Measurements from ENCODE around the gene ZBTB3. TPM values are rescaled to one million over a fixed set of nuclear protein-coding genes. Genes with fewer than 3 reads are reported as not detected.

ZBTB3 gene
- total and polyA plus RNA-seq, 2 of the 13 experiments (the other 11 are each of a cell fraction or from before 2014, with no cell fraction given), result 3.4 to 5.2 TPM

DNA sequence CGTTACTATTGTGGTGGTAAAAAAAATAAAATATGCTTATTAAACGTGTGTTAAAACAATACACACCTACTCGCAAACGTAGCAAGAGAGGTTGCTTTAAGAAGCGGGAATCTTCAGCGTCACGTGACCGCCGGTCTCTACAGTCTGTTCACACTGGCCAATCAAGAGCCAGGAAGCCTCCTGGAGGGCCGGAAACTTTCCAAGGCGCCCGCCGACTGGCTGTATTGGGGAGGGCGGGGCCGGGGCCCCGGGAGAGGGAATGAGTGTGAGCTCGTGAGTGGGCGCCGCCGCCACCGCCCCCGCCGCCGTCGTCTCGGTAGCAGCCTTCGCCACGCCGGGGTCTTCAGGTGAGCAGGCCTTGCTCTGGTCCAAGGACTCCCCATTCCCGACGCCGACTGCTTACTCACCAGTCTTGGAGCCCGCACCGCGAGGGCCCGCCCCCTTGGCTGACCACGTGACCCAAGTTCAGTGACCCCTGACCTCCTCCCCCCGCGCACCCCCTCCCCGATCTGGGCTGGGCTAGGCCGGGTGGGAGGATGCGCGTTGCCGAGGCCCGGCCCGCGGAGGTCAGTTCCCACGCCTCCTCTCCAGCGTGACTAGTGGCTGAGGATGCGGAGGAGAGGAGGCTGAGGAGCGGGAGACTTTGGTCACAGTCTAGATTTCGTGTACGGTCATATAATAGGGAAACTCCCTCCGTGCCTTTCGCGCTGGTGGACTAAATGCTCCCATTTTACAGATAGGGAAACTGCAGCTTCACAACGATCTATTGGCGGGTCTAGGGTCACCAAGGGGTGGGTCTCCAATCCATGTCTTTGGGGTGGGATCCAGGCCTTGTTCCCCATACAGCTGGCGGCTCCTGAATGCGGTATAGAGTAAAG, 17.4 kb upstream of the ZBTB3 start, which contains the start of gene TAF6L (continued):
- TF ChIP-seq, protein P1, sequence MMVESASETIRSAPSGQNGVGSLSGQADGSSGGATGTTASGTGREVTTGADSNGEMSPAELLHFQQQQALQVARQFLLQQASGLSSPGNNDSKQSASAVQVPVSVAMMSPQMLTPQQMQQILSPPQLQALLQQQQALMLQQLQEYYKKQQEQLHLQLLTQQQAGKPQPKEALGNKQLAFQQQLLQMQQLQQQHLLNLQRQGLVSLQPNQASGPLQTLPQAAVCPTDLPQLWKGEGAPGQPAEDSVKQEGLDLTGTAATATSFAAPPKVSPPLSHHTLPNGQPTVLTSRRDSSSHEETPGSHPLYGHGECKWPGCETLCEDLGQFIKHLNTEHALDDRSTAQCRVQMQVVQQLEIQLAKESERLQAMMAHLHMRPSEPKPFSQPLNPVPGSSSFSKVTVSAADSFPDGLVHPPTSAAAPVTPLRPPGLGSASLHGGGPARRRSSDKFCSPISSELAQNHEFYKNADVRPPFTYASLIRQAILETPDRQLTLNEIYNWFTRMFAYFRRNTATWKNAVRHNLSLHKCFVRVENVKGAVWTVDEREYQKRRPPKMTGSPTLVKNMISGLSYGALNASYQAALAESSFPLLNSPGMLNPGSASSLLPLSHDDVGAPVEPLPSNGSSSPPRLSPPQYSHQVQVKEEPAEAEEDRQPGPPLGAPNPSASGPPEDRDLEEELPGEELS (CRISPR knock-in tag; IDR thresholded peaks at IDR 0.05), result 0 out of 2 replicates have a peak, but pooled peaks have one; percentile 12
- TF ChIP-seq, protein P2, sequence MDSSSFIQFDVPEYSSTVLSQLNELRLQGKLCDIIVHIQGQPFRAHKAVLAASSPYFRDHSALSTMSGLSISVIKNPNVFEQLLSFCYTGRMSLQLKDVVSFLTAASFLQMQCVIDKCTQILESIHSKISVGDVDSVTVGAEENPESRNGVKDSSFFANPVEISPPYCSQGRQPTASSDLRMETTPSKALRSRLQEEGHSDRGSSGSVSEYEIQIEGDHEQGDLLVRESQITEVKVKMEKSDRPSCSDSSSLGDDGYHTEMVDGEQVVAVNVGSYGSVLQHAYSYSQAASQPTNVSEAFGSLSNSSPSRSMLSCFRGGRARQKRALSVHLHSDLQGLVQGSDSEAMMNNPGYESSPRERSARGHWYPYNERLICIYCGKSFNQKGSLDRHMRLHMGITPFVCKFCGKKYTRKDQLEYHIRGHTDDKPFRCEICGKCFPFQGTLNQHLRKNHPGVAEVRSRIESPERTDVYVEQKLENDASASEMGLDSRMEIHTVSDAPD (CRISPR knock-in tag; IDR thresholded peaks at IDR 0.05), result peak; percentile 41; the same call in 1 of the 2 replicates
- TF ChIP-seq ZNF160 (CRISPR knock-in tag; IDR thresholded peaks at IDR 0.05) (no peak), NCOA2 (CRISPR knock-in tag; IDR thresholded peaks at IDR 0.05) (no peak), ZC3H13 (CRISPR knock-in tag; IDR thresholded peaks at IDR 0.05) (peak; percentile 76), NKX3-1 (CRISPR knock-in tag; IDR thresholded peaks at IDR 0.05) (0 out of 2 replicates have a peak, but pooled peaks have one; percentile 13), GABPA (IDR thresholded peaks at IDR 0.05; ENCODE audit: low read depth, low read length) (peak; percentile 32), GABPA (CRISPR knock-in tag; IDR thresholded peaks at IDR 0.05; ENCODE audit: low read depth) (peak; percentile 74), KLF15 (CRISPR knock-in tag; IDR thresholded peaks at IDR 0.05; ENCODE audit: borderline replicate concordance) (peak; percentile 38; the same call in 1 of the 2 replicates), ZNF180 (CRISPR knock-in tag; IDR thresholded peaks at IDR 0.05; ENCODE audit: borderline replicate concordance, low read depth) (no peak), RARA (CRISPR knock-in tag; IDR thresholded peaks at IDR 0.05) (peak; percentile 42; the same call in 1 of the 2 replicates), ZNF761 (CRISPR knock-in tag; conservative IDR thresholded peaks at IDR 0.05) (peak; percentile 70; the same call in 1 of the 2 replicates), IRX3 (CRISPR knock-in tag; IDR thresholded peaks at IDR 0.05; ENCODE audit: borderline replicate concordance, low read depth) (no peak), MXI1 (IDR thresholded peaks at IDR 0.05; ENCODE audit: borderline replicate concordance, low read depth, low read length) (peak; percentile 73; the same call in 1 of the 3 replicates), ISL2 (CRISPR knock-in tag; IDR thresholded peaks at IDR 0.05) (0 out of 2 replicates have a peak, but pooled peaks have one; percentile 26)
- TF ChIP-seq, protein P3, sequence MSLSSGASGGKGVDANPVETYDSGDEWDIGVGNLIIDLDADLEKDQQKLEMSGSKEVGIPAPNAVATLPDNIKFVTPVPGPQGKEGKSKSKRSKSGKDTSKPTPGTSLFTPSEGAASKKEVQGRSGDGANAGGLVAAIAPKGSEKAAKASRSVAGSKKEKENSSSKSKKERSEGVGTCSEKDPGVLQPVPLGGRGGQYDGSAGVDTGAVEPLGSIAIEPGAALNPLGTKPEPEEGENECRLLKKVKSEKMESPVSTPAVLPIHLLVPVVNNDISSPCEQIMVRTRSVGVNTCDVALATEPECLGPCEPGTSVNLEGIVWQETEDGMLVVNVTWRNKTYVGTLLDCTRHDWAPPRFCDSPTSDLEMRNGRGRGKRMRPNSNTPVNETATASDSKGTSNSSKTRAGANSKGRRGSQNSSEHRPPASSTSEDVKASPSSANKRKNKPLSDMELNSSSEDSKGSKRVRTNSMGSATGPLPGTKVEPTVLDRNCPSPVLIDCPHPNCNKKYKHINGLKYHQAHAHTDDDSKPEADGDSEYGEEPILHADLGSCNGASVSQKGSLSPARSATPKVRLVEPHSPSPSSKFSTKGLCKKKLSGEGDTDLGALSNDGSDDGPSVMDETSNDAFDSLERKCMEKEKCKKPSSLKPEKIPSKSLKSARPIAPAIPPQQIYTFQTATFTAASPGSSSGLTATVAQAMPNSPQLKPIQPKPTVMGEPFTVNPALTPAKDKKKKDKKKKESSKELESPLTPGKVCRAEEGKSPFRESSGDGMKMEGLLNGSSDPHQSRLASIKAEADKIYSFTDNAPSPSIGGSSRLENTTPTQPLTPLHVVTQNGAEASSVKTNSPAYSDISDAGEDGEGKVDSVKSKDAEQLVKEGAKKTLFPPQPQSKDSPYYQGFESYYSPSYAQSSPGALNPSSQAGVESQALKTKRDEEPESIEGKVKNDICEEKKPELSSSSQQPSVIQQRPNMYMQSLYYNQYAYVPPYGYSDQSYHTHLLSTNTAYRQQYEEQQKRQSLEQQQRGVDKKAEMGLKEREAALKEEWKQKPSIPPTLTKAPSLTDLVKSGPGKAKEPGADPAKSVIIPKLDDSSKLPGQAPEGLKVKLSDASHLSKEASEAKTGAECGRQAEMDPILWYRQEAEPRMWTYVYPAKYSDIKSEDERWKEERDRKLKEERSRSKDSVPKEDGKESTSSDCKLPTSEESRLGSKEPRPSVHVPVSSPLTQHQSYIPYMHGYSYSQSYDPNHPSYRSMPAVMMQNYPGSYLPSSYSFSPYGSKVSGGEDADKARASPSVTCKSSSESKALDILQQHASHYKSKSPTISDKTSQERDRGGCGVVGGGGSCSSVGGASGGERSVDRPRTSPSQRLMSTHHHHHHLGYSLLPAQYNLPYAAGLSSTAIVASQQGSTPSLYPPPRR (CRISPR knock-in tag; IDR thresholded peaks at IDR 0.05; ENCODE audit: borderline replicate concordance), result peak; percentile 52; the same call in 1 of the 2 replicates
- TF ChIP-seq, protein P4, sequence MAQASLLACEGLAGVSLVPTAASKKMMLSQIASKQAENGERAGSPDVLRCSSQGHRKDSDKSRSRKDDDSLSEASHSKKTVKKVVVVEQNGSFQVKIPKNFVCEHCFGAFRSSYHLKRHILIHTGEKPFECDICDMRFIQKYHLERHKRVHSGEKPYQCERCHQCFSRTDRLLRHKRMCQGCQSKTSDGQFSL (CRISPR knock-in tag; IDR thresholded peaks at IDR 0.05), result peak; percentile 82
- TF ChIP-seq, protein P5, sequence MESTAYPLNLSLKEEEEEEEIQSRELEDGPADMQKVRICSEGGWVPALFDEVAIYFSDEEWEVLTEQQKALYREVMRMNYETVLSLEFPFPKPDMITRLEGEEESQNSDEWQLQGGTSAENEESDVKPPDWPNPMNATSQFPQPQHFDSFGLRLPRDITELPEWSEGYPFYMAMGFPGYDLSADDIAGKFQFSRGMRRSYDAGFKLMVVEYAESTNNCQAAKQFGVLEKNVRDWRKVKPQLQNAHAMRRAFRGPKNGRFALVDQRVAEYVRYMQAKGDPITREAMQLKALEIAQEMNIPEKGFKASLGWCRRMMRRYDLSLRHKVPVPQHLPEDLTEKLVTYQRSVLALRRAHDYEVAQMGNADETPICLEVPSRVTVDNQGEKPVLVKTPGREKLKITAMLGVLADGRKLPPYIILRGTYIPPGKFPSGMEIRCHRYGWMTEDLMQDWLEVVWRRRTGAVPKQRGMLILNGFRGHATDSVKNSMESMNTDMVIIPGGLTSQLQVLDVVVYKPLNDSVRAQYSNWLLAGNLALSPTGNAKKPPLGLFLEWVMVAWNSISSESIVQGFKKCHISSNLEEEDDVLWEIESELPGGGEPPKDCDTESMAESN (CRISPR knock-in tag; conservative IDR thresholded peaks at IDR 0.05), result peak; percentile 64
